Ectodermal cell (in vitro differentiated cells): Measurements from ENCODE around the gene LRIG1.

Experiments
- H3K27ac ChIP-seq: 2 replicates; pipeline ENCODE4 v1.7.0; 2013; ENCODE audit warnings: mild to moderate bottlenecking, low read depth, low read length; ENCODE audit not compliant: insufficient read depth, poor library complexity, severe bottlenecking
- H3K27me3 ChIP-seq: 2 replicates; pipeline ENCODE4 v1.7.0; 2013; ENCODE audit warnings: mild to moderate bottlenecking, low read length; ENCODE audit not compliant: insufficient read depth, control insufficient read depth, poor library complexity, severe bottlenecking
- H3K36me3 ChIP-seq: one replicate; pipeline ENCODE4 v1.7.0; 2013; ENCODE audit warnings: low read length; ENCODE audit not compliant: control insufficient read depth, insufficient read depth
- H3K4me1 ChIP-seq: one replicate; pipeline ENCODE4 v1.7.0; 2013; ENCODE audit warnings: low read length; ENCODE audit not compliant: control insufficient read depth, insufficient read depth
- H3K4me3 ChIP-seq: 2 replicates; pipeline ENCODE4 v1.7.0; 2013; ENCODE audit warnings: low read depth, low read length, control low read depth; ENCODE audit not compliant: insufficient read depth
- H3K9me3 ChIP-seq: 2 replicates; pipeline ENCODE4 v1.7.0; 2013; ENCODE audit warnings: mild to moderate bottlenecking, low read length, moderate library complexity; ENCODE audit not compliant: control insufficient read depth
- WGBS, 2 experiments: methylation state at CpG; one replicate each; pipeline ENCODE4 v1.1.7; 2013; ENCODE audit warnings: missing lambda C conversion rate in 2 of 2; 5-methylcytosine and 5-hydroxymethylcytosine counted together

The LRIG1 gene

DNA sequence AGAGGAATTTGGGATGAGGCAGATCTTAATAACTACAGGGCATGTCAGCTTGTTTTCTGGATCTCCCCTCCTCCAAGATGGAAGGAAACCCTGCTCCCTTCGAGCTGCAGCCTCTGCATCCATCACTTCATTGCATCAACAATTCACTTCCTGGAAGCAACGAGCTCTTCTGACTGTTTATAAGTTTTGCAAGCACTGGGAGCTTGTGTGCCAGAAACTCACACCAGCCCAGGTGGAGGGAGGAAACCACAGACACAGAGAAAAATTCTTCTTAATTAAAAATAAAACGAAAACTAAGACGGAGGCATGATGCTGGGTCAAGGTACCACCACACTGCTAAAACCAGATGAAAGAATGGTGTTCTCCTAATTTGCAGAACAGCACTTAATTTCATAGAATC is 10.6 kb downstream of the LRIG1 start:
- Histone ChIP-seq H3K9me3 (no peaks in the 10 kb centered on the region), H3K36me3 (no peaks in the 10 kb centered on the region), H3K27me3 (no peaks in the 10 kb centered on the region), H3K4me3 (no peak overlapping the region), H3K4me1 (peaks cover 57% of the 10 kb centered on the region), H3K27ac (no peak overlapping the region)
- WGBS, 2 experiments = 78 to 86% methylated on average over 4 of the region's 4 CpGs

- H3K9me3 ChIP-seq = no peaks in the 10 kb centered on the region
- H3K36me3 ChIP-seq = no peaks in the 10 kb centered on the region
- H3K4me3 ChIP-seq = no peak overlapping the region
- no peaks in the 10 kb centered on the region for H3K27me3 ChIP-seq
- peaks cover 53% of the 10 kb centered on the region for H3K4me1 ChIP-seq
- 90 to 96% methylated on average over 3 to 4 of the region's 4 CpGs for WGBS, 2 experiments
- H3K27ac ChIP-seq = no peak overlapping the region
These were observed 11.2 kb downstream of the LRIG1 start for GRCh38 chr3:66489581-66489980.

DNA sequence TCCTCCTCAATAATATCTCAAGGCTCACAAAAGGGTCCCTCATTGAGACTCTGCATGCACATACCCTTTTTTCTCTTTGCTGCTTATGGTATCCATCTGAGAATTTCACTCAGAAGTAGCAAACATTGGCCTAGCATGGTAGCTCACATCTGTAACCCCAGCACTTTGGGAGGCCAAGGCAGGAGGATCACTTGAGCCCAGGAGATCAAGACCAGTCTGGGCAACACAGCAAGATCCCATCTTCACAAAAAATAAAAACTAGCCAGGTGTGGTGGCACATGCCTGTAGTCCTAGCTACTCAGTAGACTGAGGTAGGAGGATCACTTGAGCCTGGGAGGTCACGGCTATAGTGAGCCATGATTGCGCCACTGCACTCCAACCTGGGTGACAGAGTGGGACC is 11.7 kb downstream of the LRIG1 start:
- Histone ChIP-seq H3K9me3 (no peaks in the 10 kb centered on the region), H3K4me1 (peaks cover 54% of the 10 kb centered on the region), H3K36me3 (no peaks in the 10 kb centered on the region), H3K27me3 (no peaks in the 10 kb centered on the region), H3K27ac (no peak overlapping the region), H3K4me3 (no peak overlapping the region)
- 94 to 100% methylated on average over 2 of the region's 2 CpGs for WGBS, 2 experiments

- Histone ChIP-seq H3K36me3 (no peaks in the 10 kb centered on the region), H3K27me3 (no peaks in the 10 kb centered on the region), H3K4me1 (peaks cover 55% of the 10 kb centered on the region), H3K9me3 (no peaks in the 10 kb centered on the region), H3K27ac (no peak overlapping the region), H3K4me3 (no peak overlapping the region)
- WGBS, 2 experiments = 86 to 92% methylated on average over 4 of the region's 4 CpGs
These were observed 12.3 kb downstream of the LRIG1 start for GRCh38 chr3:66488492-66488891.

- 76 to 78% methylated on average over 5 of the region's 5 CpGs for WGBS, 2 experiments
- Histone ChIP-seq H3K9me3 (no peaks in the 10 kb centered on the region), H3K4me3 (no peak overlapping the region), H3K4me1 (peaks cover 52% of the 10 kb centered on the region), H3K27me3 (no peaks in the 10 kb centered on the region), H3K27ac (no peak overlapping the region), H3K36me3 (no peaks in the 10 kb centered on the region)
These were observed 13.4 kb downstream of the LRIG1 start for GRCh38 chr3:66487465-66487864.

DNA sequence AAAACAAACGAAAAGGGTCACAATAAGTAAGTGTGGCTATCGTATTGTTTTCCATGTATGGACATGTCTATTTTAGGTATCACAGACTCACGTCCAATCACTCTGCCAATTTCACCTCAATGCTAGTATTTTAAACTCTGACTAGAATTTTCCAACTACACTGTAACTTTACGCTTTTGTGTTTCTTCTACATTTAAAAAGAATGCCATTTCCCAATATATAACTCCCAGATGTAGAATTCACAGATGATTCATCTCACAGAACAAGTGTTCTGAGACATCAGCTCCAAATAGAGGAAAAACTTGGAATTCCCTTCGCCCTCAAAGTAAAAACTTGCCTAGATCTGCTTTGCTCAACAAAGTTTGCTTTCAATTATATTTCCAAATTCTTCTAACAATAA is 14.2 kb downstream of the LRIG1 start:
- Histone ChIP-seq H3K4me3 (no peak overlapping the region), H3K27ac (no peak overlapping the region), H3K9me3 (no peaks in the 10 kb centered on the region), H3K4me1 (peaks cover 50% of the 10 kb centered on the region), H3K27me3 (no peaks in the 10 kb centered on the region), H3K36me3 (no peaks in the 10 kb centered on the region)
- 90 to 93% methylated on average over 5 of the region's 5 CpGs for WGBS, 2 experiments

GRCh38 chr3:66486202-66486601 is 14.6 kb downstream of the LRIG1 start:
- peaks cover 50% of the 10 kb centered on the region for H3K4me1 ChIP-seq
- H3K9me3 ChIP-seq = no peaks in the 10 kb centered on the region
- H3K27ac ChIP-seq = no peak overlapping the region
- H3K4me3 ChIP-seq = no peak overlapping the region
- WGBS, 2 experiments = 92 to 95% methylated on average over 6 of the region's 6 CpGs
- no peaks in the 10 kb centered on the region for H3K27me3 ChIP-seq
- no peaks in the 10 kb centered on the region for H3K36me3 ChIP-seq

- Histone ChIP-seq H3K27me3 (no peaks in the 10 kb centered on the region), H3K4me3 (no peak overlapping the region), H3K36me3 (no peaks in the 10 kb centered on the region), H3K9me3 (no peaks in the 10 kb centered on the region), H3K4me1 (peaks cover 50% of the 10 kb centered on the region), H3K27ac (no peak overlapping the region)
- WGBS, 2 experiments = 88 to 94% methylated on average over 12 of the region's 12 CpGs
These were observed 15.4 kb downstream of the LRIG1 start for GRCh38 chr3:66485291-66485968.

DNA sequence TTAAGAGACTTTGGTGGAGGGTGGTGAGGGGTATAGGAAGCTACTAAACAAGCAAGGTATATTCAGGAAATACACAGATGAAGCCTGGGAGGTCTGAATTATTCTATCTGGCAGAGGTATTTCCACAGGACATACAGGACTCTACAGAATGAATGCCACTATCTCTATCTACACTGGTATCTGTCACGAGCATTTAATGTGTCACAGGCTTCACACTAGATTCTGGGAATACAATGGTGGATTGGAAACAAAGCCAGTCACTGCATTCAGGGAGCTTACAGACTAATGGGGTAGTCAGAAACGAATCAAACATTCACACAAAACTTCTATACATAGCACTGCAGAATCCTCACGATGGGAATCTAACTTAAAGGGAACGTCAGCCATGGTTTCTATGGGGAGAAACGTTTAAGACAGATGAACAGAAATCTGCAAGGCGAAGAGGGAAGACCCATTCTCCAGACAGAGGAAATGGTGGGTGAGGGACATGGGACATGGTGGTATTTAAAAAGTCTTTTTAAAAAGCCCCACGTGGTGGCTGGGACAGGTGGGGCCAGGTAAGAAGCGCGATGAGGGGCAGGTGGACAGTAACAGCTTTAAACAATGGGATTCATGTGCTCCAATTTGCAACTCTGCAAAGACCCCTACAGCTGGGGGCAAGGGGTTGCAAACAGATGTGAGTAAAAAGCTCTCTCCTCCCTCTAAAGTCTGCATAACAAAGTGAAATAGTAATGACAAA is 16.5 kb downstream of the LRIG1 start:
- H3K4me1 ChIP-seq = peaks cover 47% of the 10 kb centered on the region
- WGBS, 2 experiments = 58 to 61% methylated on average over 9 of the region's 9 CpGs
- no peak overlapping the region for H3K4me3 ChIP-seq
- H3K27ac ChIP-seq = no peak overlapping the region
- H3K36me3 ChIP-seq = no peaks in the 10 kb centered on the region
- no peaks in the 10 kb centered on the region for H3K27me3 ChIP-seq
- no peaks in the 10 kb centered on the region for H3K9me3 ChIP-seq

GRCh38 chr3:66483409-66483906 is 17.4 kb downstream of the LRIG1 start:
- Histone ChIP-seq H3K27ac (no peak overlapping the region), H3K4me1 (peaks cover 51% of the 10 kb centered on the region), H3K9me3 (no peaks in the 10 kb centered on the region), H3K27me3 (no peaks in the 10 kb centered on the region), H3K36me3 (no peaks in the 10 kb centered on the region), H3K4me3 (no peak overlapping the region)
- 59 to 63% methylated on average over 13 of the region's 13 CpGs for WGBS, 2 experiments
